GM06990 (cell line): Measurements from ENCODE around the gene RERE.

Experiments used
- DNase-seq: peaks from one replicate; pipeline ENCODE4 v3.0.0-alpha.2; 2011; ENCODE audit not compliant: insufficient read length; ENCODE audit errors: extremely low read depth
- H3K27me3 ChIP-seq: replicated peaks from 2 replicates; pipeline ENCODE4 v1.6.0; 2011; ENCODE audit warnings: low read length; ENCODE audit not compliant: control insufficient read depth, insufficient read depth
- H3K36me3 ChIP-seq: 2 replicates; pipeline ENCODE4 v1.5.1; 2011; ENCODE audit warnings: low read length; ENCODE audit not compliant: control insufficient read depth, insufficient read depth
- H3K4me3 ChIP-seq: replicated peaks from 2 replicates; pipeline ENCODE4 v1.5.1; 2011; ENCODE audit warnings: low read depth, mild to moderate bottlenecking, control low read depth, low read length
- TF ChIP-seq, protein P1 (sequence below): IDR thresholded peaks from 2 replicates; pipeline ENCODE4 v1.5.1; 2011; ENCODE audit warnings: low read length, control low read depth, mild to moderate bottlenecking, inconsistent platforms; ENCODE audit not compliant: insufficient read depth, poor library complexity, severe bottlenecking

RERE gene

DNA sequence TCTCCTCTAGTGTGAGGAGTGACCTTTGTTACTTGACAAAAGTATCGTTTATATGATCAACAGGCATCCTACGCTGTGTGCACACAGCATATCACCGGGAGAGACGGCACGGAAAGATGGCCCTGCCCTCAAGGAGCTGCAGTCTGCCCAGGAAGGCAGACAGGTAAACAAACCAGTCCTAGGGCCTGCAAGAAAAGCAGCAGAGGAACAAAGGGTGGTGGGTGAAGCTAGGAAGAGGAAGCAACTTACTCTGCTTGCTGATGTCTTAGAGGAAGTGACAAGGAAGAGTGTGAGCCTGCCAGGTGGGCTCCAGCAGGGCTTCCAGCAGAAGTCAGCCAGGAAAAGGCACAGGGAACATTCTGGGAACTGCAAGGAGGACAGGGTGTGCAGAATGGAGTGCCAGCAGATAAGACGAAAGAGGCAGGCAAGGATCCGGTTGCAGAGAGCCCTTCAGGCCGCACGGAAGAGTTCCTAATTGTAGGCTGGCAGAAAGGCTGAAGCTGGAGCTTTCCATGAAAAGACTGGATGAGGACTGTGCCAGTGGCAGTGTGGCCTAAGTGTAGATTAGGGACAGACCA lies 392.8 kb downstream of the RERE start:
- H3K27me3 ChIP-seq: no peaks in the 10 kb centered on the region
- DNase-seq: peak; percentile 58
- H3K36me3 ChIP-seq: peaks cover 1% of the 10 kb centered on the region
- H3K4me3 ChIP-seq: peak overlapping the region; percentile 85
- TF ChIP-seq, protein P1, sequence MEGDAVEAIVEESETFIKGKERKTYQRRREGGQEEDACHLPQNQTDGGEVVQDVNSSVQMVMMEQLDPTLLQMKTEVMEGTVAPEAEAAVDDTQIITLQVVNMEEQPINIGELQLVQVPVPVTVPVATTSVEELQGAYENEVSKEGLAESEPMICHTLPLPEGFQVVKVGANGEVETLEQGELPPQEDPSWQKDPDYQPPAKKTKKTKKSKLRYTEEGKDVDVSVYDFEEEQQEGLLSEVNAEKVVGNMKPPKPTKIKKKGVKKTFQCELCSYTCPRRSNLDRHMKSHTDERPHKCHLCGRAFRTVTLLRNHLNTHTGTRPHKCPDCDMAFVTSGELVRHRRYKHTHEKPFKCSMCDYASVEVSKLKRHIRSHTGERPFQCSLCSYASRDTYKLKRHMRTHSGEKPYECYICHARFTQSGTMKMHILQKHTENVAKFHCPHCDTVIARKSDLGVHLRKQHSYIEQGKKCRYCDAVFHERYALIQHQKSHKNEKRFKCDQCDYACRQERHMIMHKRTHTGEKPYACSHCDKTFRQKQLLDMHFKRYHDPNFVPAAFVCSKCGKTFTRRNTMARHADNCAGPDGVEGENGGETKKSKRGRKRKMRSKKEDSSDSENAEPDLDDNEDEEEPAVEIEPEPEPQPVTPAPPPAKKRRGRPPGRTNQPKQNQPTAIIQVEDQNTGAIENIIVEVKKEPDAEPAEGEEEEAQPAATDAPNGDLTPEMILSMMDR: no peak

- TF ChIP-seq, protein P1: no peak
- Histone ChIP-seq H3K27me3 (no peaks in the 10 kb centered on the region), H3K36me3 (peaks cover 1% of the 10 kb centered on the region), H3K4me3 (peak overlapping the region; percentile 85)
- DNase-seq: peak; percentile 71
These were observed 393.5 kb downstream of the RERE start for GRCh38 chr1:8423692-8424538.

DNA sequence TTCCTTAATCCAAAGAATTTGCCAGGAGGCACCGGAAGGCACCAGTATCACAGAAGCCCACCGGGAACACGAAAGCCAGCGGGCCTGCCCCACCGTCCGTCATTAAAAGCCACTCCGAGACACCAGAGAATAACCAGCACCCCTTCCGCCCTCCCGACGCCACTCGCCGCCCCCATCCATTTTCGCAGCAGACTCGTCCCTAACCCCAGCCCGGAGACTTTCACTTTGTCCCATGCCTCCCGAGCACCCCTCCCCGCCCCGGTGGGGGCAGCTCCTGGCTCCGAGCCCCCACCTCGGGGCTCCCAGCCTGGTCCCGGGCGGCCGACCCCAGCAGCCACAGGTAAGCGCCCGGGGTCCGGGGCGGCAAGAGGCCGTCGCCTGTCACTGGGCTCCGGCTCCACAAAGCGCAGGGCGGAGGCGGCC lies 394.2 kb downstream of the RERE start:
- Histone ChIP-seq H3K4me3 (peak overlapping the region; percentile 85), H3K36me3 (peaks cover 1% of the 10 kb centered on the region), H3K27me3 (no peaks in the 10 kb centered on the region)
- TF ChIP-seq, protein P1: no peak
- DNase-seq: peak; percentile 39

- DNase-seq: no peak
- TF ChIP-seq, protein P1: no peak
- H3K36me3 ChIP-seq: peaks cover 1% of the 10 kb centered on the region
These were observed 394.8 kb downstream of the RERE start for GRCh38 chr1:8422510-8423268.

DNA sequence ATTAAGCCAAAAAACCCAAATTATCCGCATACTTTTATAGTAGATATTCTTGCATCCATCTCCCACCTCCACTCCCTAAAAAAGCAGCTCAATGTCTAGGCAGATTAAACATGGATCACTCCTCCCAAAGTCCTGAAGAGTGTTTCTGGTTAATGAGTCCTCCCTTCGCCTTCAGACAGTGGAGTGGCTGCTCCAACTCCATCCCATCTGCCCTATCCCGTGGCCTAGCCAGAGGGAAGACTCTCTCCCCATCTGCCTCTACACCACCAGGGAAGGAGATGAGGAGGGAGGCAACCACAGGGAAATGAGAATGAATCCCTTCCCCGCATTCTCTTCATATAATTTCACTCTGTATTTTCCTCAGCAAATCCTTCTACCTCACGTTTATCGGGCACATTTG lies 395.7 kb downstream of the RERE start:
- peak overlapping the region; percentile 85 for H3K4me3 ChIP-seq
- H3K27me3 ChIP-seq: no peaks in the 10 kb centered on the region
- no peak for DNase-seq
- TF ChIP-seq, protein P1: no peak
- H3K36me3 ChIP-seq: peaks cover 1% of the 10 kb centered on the region

More at GRCh38 chr1:8422510-8423268, 394.8 kb downstream of the RERE start:
- no peaks in the 10 kb centered on the region for H3K27me3 ChIP-seq
- peak overlapping the region; percentile 85 for H3K4me3 ChIP-seq
